Hematopoietic multipotent progenitor cell (in vitro differentiated cells): ENCODE results near the gene CTDSP2. TPM values are rescaled to one million over a fixed set of nuclear protein-coding genes. Genes with fewer than 3 reads are reported as not detected.
"Not testable (repeated sequence)": the region's sequence is repeated elsewhere in the genome, so short reads cannot be mapped to it uniquely, and the experiment has no call there.

Experiments used
- DNase-seq, 3 donors: peaks; one replicate each; pipeline ENCODE4 v3.0.0-alpha.2; 2011 to 2015; ENCODE audit warnings: low read depth in 2 of 3, low spot score in 2 of 3
- total RNA-seq: library from RNA; depleted of rRNA; stranded (reverse); fragments of >200 nt; gene quantifications from one replicate; pipeline ENCODE4 v1.2.3, GENCODE V29; 2012

The CTDSP2 gene
- total RNA-seq: 159 TPM

GRCh38 chr12:57846577-57847319, at the start of gene CTDSP2:
TSS of gene CTDSP2 (minus strand) at chr12:57846729. CDS start at chr12:57846435, 294 bp downstream.
- DNase-seq: peak; percentile 74 to 93 (median 92)

GRCh38 chr12:57896115-57896433, 49.5 kb upstream of the CTDSP2 start:
- peak in 1 of 3 donors; percentile 32 for DNase-seq

GRCh38 chr12:57895389-57896114, 49.0 kb upstream of the CTDSP2 start:
- DNase-seq: no peak

- no peak for DNase-seq
Observed at GRCh38 chr12:57894399-57895292, 48.1 kb upstream of the CTDSP2 start.

GRCh38 chr12:57893431-57894353, 47.2 kb upstream of the CTDSP2 start:
- DNase-seq: no peak

- no peak for DNase-seq
Observed at GRCh38 chr12:57892232-57892972, 45.9 kb upstream of the CTDSP2 start.

GRCh38 chr12:57891542-57892228, 45.2 kb upstream of the CTDSP2 start:
- no peak for DNase-seq

- no peak for DNase-seq
Observed at GRCh38 chr12:57890191-57891115, 43.9 kb upstream of the CTDSP2 start.

- DNase-seq: no peak
Observed at GRCh38 chr12:57889500-57889989, 43.0 kb upstream of the CTDSP2 start.

GRCh38 chr12:57888409-57889157, 42.1 kb upstream of the CTDSP2 start:
- peak in 1 of 3 donors; percentile 40 for DNase-seq

- no peak for DNase-seq
Observed at GRCh38 chr12:57887631-57888408, 41.3 kb upstream of the CTDSP2 start.

- DNase-seq: not testable (repeated sequence)
Observed at GRCh38 chr12:57886964-57887363, 40.4 kb upstream of the CTDSP2 start.

- DNase-seq: no peak
Observed at GRCh38 chr12:57886542-57886941, 40.0 kb upstream of the CTDSP2 start.

GRCh38 chr12:57885207-57885606, 38.7 kb upstream of the CTDSP2 start:
- peak in 1 of 3 donors; percentile 33 for DNase-seq

GRCh38 chr12:57883700-57884099, 37.2 kb upstream of the CTDSP2 start:
- no peak for DNase-seq

- DNase-seq: no peak
Observed at GRCh38 chr12:57883057-57883456, 36.5 kb upstream of the CTDSP2 start.
